Measurements from ENCODE around the gene NPDC1.

The NPDC1 gene, protein sequence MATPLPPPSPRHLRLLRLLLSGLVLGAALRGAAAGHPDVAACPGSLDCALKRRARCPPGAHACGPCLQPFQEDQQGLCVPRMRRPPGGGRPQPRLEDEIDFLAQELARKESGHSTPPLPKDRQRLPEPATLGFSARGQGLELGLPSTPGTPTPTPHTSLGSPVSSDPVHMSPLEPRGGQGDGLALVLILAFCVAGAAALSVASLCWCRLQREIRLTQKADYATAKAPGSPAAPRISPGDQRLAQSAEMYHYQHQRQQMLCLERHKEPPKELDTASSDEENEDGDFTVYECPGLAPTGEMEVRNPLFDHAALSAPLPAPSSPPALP

GRCh38 chr9:137046088-137046787 is at the start of gene NPDC1:
NPDC1 (minus strand) TSS chr9:137046177; CDS start chr9:137045989, 188 bp downstream.
- Mint-ChIP-seq H3K27me3 (ENCODE audit: low read depth) (peaks cover 45% of the 10 kb centered on the region), H3K9me3 (no peaks in the 10 kb centered on the region), H3K27ac (no peak within 1 kb of the TSS), H3K4me3 (peak within 1 kb of the TSS; percentile 48), H3K4me1 (ENCODE audit: low read depth) (peaks cover 5% of the 10 kb centered on the region), H3K36me3 (ENCODE audit: low read depth) (no peaks in the 10 kb centered on the region)
- DNase-seq (ENCODE audit: low spot score) = peak; percentile 77

- no peaks in the 10 kb centered on the region for H3K9me3 Mint-ChIP-seq
- H3K4me3 Mint-ChIP-seq = no peak overlapping the region
- H3K4me1 Mint-ChIP-seq (ENCODE audit: low read depth) = peaks cover 26% of the 10 kb centered on the region
- no peak for DNase-seq (ENCODE audit: low spot score)
- H3K27me3 Mint-ChIP-seq (ENCODE audit: low read depth) = no peaks in the 10 kb centered on the region
- peaks cover 20% of the 10 kb centered on the region for H3K36me3 Mint-ChIP-seq (ENCODE audit: low read depth)
- H3K27ac Mint-ChIP-seq = peak overlapping the region; percentile 60
Observed at GRCh38 chr9:137089232-137089947, 43.4 kb upstream of the NPDC1 start.

DNA sequence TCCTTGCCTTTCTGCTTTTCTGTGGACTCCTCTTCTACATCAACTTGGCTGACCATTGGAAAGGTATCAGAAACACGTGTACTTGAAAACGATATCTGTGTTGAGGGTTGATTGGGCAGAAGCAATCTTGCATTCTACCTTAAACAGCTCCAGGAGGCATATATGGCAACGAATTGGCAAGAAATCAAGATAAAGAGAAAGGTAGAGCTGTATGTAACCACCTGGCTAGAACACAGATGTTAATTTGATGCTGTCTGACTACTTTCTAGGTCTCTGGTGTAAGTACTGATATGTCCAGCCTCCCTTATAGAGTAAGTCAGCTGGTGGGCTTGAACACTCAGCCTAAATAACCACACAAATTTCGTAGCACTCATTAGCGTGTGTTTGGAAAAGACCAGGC is 42.1 kb upstream of the NPDC1 start:
- peak overlapping the region; percentile 94 for H3K27ac Mint-ChIP-seq
- peaks cover 25% of the 10 kb centered on the region for H3K4me1 Mint-ChIP-seq (ENCODE audit: low read depth)
- no peaks in the 10 kb centered on the region for H3K9me3 Mint-ChIP-seq
- DNase-seq (ENCODE audit: low spot score) = no peak
- peaks cover 18% of the 10 kb centered on the region for H3K36me3 Mint-ChIP-seq (ENCODE audit: low read depth)
- H3K27me3 Mint-ChIP-seq (ENCODE audit: low read depth) = no peaks in the 10 kb centered on the region
- H3K4me3 Mint-ChIP-seq = peak overlapping the region; percentile 91

GRCh38 chr9:137087409-137087925 is 41.5 kb upstream of the NPDC1 start:
- H3K4me3 Mint-ChIP-seq = peak overlapping the region; percentile 91
- H3K27me3 Mint-ChIP-seq (ENCODE audit: low read depth) = no peaks in the 10 kb centered on the region
- peaks cover 25% of the 10 kb centered on the region for H3K4me1 Mint-ChIP-seq (ENCODE audit: low read depth)
- H3K36me3 Mint-ChIP-seq (ENCODE audit: low read depth) = peaks cover 14% of the 10 kb centered on the region
- no peak for DNase-seq (ENCODE audit: low spot score)
- H3K9me3 Mint-ChIP-seq = no peaks in the 10 kb centered on the region
- peak overlapping the region; percentile 94 for H3K27ac Mint-ChIP-seq

GRCh38 chr9:137086531-137087408 is 40.8 kb upstream of the NPDC1 start, which contains the start of gene MAN1B1:
MAN1B1 (plus strand) TSS chr9:137086985; CDS start chr9:137087000, 15 bp downstream.
- H3K27me3 Mint-ChIP-seq (ENCODE audit: low read depth) = no peaks in the 10 kb centered on the region
- peaks cover 25% of the 10 kb centered on the region for H3K4me1 Mint-ChIP-seq (ENCODE audit: low read depth)
- H3K27ac Mint-ChIP-seq = peak within 1 kb of the TSS; percentile 97
- H3K4me3 Mint-ChIP-seq = peak within 1 kb of the TSS; percentile 91
- H3K36me3 Mint-ChIP-seq (ENCODE audit: low read depth) = peaks cover 15% of the 10 kb centered on the region
- DNase-seq (ENCODE audit: low spot score) = peak; percentile 100
- H3K9me3 Mint-ChIP-seq = no peaks in the 10 kb centered on the region

DNA sequence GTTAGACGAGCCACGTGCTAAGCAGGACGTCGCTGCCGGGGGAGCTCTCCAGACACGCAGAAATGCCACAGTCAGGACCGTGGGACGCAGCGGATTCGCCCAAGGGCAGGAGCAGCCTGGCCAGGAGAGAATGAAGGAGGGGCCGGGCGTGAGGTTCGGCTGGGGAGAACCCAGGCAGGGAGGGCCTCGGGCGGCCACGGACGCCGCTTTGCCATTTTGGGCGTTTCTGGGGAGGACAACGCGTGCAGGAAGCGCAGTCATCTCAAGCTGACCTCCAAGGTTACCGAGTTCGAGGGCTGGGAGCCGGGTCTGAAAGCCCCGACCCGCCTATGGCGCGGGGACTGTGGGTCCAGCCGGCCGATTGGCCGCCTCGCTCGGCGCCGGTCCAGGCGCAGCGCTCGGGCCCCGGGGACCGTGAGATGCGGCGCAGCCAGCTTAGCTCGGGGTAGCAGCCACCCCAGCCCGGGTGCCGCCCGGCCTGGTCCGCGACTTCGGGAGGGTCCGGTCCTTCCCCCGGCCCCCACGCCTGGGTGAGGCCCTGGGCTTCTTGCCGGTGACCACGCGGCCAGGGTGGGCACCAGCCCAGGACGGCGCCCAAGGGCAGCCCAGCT is 40.0 kb upstream of the NPDC1 start:
- H3K9me3 Mint-ChIP-seq = no peaks in the 10 kb centered on the region
- H3K27me3 Mint-ChIP-seq (ENCODE audit: low read depth) = no peaks in the 10 kb centered on the region
- peak overlapping the region; percentile 90 for H3K4me3 Mint-ChIP-seq
- DNase-seq (ENCODE audit: low spot score) = peak; percentile 47
- peaks cover 19% of the 10 kb centered on the region for H3K36me3 Mint-ChIP-seq (ENCODE audit: low read depth)
- H3K27ac Mint-ChIP-seq = peak overlapping the region; percentile 97
- H3K4me1 Mint-ChIP-seq (ENCODE audit: low read depth) = peaks cover 25% of the 10 kb centered on the region

- Mint-ChIP-seq H3K36me3 (ENCODE audit: low read depth) (peaks cover 17% of the 10 kb centered on the region), H3K4me3 (no peak overlapping the region), H3K4me1 (ENCODE audit: low read depth) (peaks cover 25% of the 10 kb centered on the region), H3K9me3 (no peaks in the 10 kb centered on the region), H3K27ac (no peak overlapping the region), H3K27me3 (ENCODE audit: low read depth) (no peaks in the 10 kb centered on the region)
- no peak for DNase-seq (ENCODE audit: low spot score)
Observed at GRCh38 chr9:137084526-137084925, 38.5 kb upstream of the NPDC1 start.

GRCh38 chr9:137083394-137084004 is 37.5 kb upstream of the NPDC1 start:
- Mint-ChIP-seq H3K27ac (no peak overlapping the region), H3K27me3 (ENCODE audit: low read depth) (no peaks in the 10 kb centered on the region), H3K36me3 (ENCODE audit: low read depth) (peaks cover 12% of the 10 kb centered on the region), H3K9me3 (no peaks in the 10 kb centered on the region), H3K4me3 (no peak overlapping the region), H3K4me1 (ENCODE audit: low read depth) (peaks cover 19% of the 10 kb centered on the region)
- no peak for DNase-seq (ENCODE audit: low spot score)

GRCh38 chr9:137082925-137083290 is 36.9 kb upstream of the NPDC1 start:
- Mint-ChIP-seq H3K9me3 (no peaks in the 10 kb centered on the region), H3K27ac (no peak overlapping the region), H3K36me3 (ENCODE audit: low read depth) (peaks cover 9% of the 10 kb centered on the region), H3K4me1 (ENCODE audit: low read depth) (peaks cover 13% of the 10 kb centered on the region), H3K4me3 (no peak overlapping the region), H3K27me3 (ENCODE audit: low read depth) (no peaks in the 10 kb centered on the region)
- no peak for DNase-seq (ENCODE audit: low spot score)

DNA sequence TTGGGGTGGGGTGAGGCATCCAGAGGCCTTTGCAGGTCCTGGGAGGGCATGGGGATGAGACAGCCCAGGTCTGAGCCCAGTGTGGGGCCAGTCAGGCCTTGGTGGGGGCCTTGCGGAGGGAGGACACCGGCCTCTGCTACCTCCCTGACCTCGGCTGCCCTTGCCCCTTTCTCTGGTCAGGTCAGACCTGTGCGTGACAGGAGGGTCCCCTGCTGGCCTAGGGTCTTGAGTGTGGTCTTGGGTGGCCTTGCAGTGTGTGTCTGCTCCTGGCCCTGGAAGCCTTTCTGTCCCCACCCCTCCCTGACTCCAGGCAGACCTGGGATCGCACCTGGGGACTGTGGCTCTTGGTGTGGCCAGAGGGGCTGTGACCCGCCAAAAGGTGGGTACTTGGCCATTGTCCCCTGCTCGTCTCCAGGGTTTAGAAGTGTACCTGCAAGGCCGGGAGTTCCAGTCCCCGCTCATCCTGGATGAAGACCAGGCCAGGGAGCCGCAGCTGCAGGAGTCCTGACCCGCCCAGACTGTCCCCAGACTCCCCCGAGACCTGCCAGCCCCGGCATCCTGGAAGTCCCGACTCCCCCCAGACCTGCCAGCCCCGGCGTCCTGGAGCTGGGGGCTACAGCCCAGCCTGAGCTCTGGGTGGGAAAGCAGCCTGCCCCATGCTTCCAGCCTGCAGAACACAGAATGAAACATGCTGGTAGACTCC is 36.4 kb upstream of the NPDC1 start:
- Mint-ChIP-seq H3K9me3 (no peaks in the 10 kb centered on the region), H3K4me3 (no peak overlapping the region), H3K27ac (no peak overlapping the region), H3K36me3 (ENCODE audit: low read depth) (peaks cover 9% of the 10 kb centered on the region), H3K4me1 (ENCODE audit: low read depth) (peaks cover 7% of the 10 kb centered on the region), H3K27me3 (ENCODE audit: low read depth) (no peaks in the 10 kb centered on the region)
- no peak for DNase-seq (ENCODE audit: low spot score)

DNA sequence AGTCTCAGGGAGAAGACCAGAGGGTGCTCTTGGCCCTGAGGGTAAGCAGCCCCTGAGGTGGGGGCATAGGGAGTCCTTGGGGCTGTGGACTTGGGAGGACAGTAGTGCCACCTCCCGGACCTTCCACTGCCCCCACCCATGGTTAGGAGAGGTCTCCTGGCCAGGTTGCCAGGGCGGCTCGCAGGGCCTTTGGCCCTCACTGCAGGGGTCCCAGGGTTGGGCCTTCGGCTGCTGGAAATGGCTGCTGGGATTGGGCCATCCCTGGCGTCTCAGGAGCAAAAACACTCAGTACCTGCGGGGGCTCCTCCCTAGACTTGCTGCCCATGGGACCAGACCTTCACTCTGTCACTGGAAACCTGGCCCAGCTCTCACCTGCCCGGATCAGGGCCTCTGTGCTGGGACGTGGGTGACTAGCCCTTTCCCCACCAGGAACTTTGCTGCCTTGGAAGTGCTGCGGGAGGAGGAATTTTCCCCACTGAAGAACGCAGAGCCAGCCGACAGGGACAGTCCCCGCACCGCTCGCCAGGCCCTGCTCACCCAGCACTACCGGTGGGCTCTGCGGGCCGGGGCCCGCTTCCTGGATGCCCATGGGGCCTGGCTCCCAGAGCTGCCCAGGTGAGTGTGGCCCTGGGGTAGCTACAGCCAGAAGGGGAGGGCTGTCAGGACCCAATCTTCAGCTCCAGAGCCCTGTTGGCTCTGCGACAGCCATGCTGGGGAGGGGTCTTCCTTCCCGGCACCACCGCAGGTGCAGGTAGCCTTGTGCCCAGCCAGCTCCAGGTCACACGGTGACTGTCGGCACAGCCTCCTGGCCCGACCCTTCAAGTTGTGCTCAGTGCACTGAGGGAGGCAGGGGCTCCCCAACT is 34.5 kb upstream of the NPDC1 start:
- Mint-ChIP-seq H3K36me3 (ENCODE audit: low read depth) (peaks cover 9% of the 10 kb centered on the region), H3K4me1 (ENCODE audit: low read depth) (peaks cover 3% of the 10 kb centered on the region), H3K27me3 (ENCODE audit: low read depth) (no peaks in the 10 kb centered on the region), H3K9me3 (no peaks in the 10 kb centered on the region), H3K27ac (no peak overlapping the region), H3K4me3 (no peak overlapping the region)
- DNase-seq (ENCODE audit: low spot score) = no peak

Data from T-helper 2 cell treated with Interferon-gamma antibody and Interleukin-4, amounts not matched to agents 5 μg/mL and 100 μg/mL, for 36 hours (primary cell).